ENCODE data around the gene MED9. TPM values are rescaled to one million over a fixed set of nuclear protein-coding genes. Genes with fewer than 3 reads are reported as not detected.

MED9 gene
- total and polyA plus RNA-seq, 10 of the 15 experiments (the other 5 are each of a cell fraction or from before 2014, with no cell fraction given) = 1.5 to 22.4 (median 14.8) TPM

DNA sequence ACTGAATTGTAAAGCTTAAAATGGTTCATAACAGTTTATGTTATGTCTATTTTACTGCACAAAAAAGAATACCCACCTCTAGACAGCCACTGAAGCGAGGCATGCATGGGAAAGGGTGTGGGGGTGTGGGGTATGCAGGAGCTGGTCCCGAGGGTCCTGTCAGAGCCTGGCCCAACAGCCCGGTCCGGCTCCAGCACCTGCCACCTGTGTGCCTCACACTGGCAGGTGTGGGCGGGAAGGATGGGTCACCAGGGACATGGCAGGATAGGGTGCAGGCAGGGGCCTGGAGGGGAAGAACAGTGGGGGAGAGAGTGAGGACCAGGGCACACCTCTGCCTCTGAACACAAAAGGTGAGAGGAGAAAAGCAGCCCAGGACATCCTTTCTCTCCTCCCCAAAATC, 42.2 kb downstream of the MED9 start:
- TF ChIP-seq SIN3A (IDR thresholded peaks at IDR 0.05; ENCODE audit: low read depth, low read length) (no peak), GATAD2B (conservative IDR thresholded peaks at IDR 0.05; ENCODE audit: low read depth) (no peak), NFXL1 (IDR thresholded peaks at IDR 0.05; ENCODE audit: borderline replicate concordance) (no peak), MEF2A (IDR thresholded peaks at IDR 0.05; ENCODE audit: insufficient read depth, low read depth, low read length) (no peak), ASH2L (IDR thresholded peaks at IDR 0.05; ENCODE audit: borderline replicate concordance, low read depth) (no peak), CBFB (IDR thresholded peaks at IDR 0.05; ENCODE audit: low read depth) (no peak), NRF1 (conservative IDR thresholded peaks at IDR 0.05; ENCODE audit: low read depth, low read length) (no peak), NBN (IDR thresholded peaks at IDR 0.05) (no peak), CHD2 (IDR thresholded peaks at IDR 0.05; ENCODE audit: borderline replicate concordance, low read depth, low read length) (no peak), SREBF2 (IDR thresholded peaks at IDR 0.05; ENCODE audit: low read length) (no peak), JUNB (IDR thresholded peaks at IDR 0.05) (no peak), SPI1 (IDR thresholded peaks at IDR 0.05; ENCODE audit: borderline replicate concordance, insufficient read depth, low read depth, low read length) (no peak), CREM (IDR thresholded peaks at IDR 0.05; ENCODE audit: low read depth) (no peak), FOXM1 (IDR thresholded peaks at IDR 0.05; ENCODE audit: low read depth, low read length) (no peak)
- TF ChIP-seq, protein P1, sequence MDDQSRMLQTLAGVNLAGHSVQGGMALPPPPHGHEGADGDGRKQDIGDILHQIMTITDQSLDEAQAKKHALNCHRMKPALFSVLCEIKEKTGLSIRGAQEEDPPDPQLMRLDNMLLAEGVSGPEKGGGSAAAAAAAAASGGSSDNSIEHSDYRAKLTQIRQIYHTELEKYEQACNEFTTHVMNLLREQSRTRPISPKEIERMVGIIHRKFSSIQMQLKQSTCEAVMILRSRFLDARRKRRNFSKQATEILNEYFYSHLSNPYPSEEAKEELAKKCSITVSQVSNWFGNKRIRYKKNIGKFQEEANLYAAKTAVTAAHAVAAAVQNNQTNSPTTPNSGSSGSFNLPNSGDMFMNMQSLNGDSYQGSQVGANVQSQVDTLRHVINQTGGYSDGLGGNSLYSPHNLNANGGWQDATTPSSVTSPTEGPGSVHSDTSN (IDR thresholded peaks at IDR 0.05; ENCODE audit: insufficient replicate concordance, low read depth, low read length) = no peak
- TF ChIP-seq, protein P2, sequence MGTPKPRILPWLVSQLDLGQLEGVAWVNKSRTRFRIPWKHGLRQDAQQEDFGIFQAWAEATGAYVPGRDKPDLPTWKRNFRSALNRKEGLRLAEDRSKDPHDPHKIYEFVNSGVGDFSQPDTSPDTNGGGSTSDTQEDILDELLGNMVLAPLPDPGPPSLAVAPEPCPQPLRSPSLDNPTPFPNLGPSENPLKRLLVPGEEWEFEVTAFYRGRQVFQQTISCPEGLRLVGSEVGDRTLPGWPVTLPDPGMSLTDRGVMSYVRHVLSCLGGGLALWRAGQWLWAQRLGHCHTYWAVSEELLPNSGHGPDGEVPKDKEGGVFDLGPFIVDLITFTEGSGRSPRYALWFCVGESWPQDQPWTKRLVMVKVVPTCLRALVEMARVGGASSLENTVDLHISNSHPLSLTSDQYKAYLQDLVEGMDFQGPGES (IDR thresholded peaks at IDR 0.05) = no peak
- TF ChIP-seq, protein P3, sequence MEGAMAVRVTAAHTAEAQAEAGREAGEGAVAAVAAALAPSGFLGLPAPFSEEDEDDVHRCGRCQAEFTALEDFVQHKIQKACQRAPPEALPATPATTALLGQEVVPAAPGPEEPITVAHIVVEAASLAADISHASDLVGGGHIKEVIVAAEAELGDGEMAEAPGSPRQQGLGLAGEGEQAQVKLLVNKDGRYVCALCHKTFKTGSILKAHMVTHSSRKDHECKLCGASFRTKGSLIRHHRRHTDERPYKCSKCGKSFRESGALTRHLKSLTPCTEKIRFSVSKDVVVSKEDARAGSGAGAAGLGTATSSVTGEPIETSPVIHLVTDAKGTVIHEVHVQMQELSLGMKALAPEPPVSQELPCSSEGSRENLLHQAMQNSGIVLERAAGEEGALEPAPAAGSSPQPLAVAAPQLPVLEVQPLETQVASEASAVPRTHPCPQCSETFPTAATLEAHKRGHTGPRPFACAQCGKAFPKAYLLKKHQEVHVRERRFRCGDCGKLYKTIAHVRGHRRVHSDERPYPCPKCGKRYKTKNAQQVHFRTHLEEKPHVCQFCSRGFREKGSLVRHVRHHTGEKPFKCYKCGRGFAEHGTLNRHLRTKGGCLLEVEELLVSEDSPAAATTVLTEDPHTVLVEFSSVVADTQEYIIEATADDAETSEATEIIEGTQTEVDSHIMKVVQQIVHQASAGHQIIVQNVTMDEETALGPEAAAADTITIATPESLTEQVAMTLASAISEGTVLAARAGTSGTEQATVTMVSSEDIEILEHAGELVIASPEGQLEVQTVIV (IDR thresholded peaks at IDR 0.05; ENCODE audit: borderline replicate concordance, partially characterized antibody) = no peak
- no peaks in the 10 kb centered on the region for H3K36me3 ChIP-seq (ENCODE audit: control insufficient read depth in 2 of 2, insufficient read depth in 2 of 2, low read length in 1 of 2)
- ATAC-seq (no peak), DNase-seq (ENCODE audit: low read depth, low spot score) (no peak), FAIRE-seq (no peak)
- no peaks in the 10 kb centered on the region for H3K4me1 ChIP-seq (ENCODE audit: control insufficient read depth, insufficient read depth, low read length)
- WGBS (ENCODE audit: insufficient coverage, insufficient replicate concordance, low lambda C conversion rate, missing lambda C conversion rate) = 16% methylated on average over 5 of the region's 5 CpGs
- H3K4me2 ChIP-seq (ENCODE audit: control insufficient read depth, insufficient read depth) = no peak overlapping the region
- H3K27ac ChIP-seq (ENCODE audit: control insufficient read depth, insufficient read depth) = no peak overlapping the region
- no peaks in the 10 kb centered on the region for H3K79me2 ChIP-seq (ENCODE audit: control insufficient read depth, insufficient read depth, low read length)
- H3K4me3 ChIP-seq = no peak overlapping the region
- intact Hi-C loops (cut with micrococcal nuclease; ENCODE audit: unreplicated experiment) (no loop called here), in situ Hi-C loops (cut with MboI) (no loop called here)
- ChIA-PET RAD21 (ENCODE audit: unreplicated experiment) (no interaction called here), SMC1A (ENCODE audit: uncharacterized antibody, unreplicated experiment) (no interaction called here), POLR2A (no interaction called here), CTCF (interaction anchor here (0.7 kb wide), 1 partner anchor 1131 kb away, joined by 3 read pairs; no protein-coding TSS in a partner anchor)
- BruUV-seq (replicated peaks) = no TSS peak
- H3K9ac ChIP-seq (ENCODE audit: control insufficient read depth, insufficient read depth, low read length) = no peak overlapping the region
- H4K20me1 ChIP-seq (ENCODE audit: control insufficient read depth, insufficient read depth) = no peaks in the 10 kb centered on the region
- no peaks in the 10 kb centered on the region for H3K27me3 ChIP-seq (replicated peaks in 1 of 2; ENCODE audit: control insufficient read depth in 2 of 2, insufficient read depth in 2 of 2, low read length in 1 of 2)
- H2AFZ ChIP-seq (ENCODE audit: control insufficient read depth, low read depth, low read length) = no peak overlapping the region
- no peaks in the 10 kb centered on the region for H3K9me3 ChIP-seq (replicated peaks; ENCODE audit: control insufficient read depth, insufficient read depth, low read length)
